Measurements from ENCODE around the gene GNB2.

- TF ChIP-seq CTCF (IDR thresholded peaks at IDR 0.05) (no peak), POLR2A (IDR thresholded peaks at IDR 0.05; ENCODE audit: low read depth) (no peak), EP300 (IDR thresholded peaks at IDR 0.05) (no peak)
These were observed 20.7 kb downstream of the GNB2 start, which contains the start of gene GIGYF1 for GRCh38 chr7:100694098-100694745.
